GM19023 (cell line): ENCODE data around the gene GINS1.

Experiments
- ATAC-seq: cut with Tn5 transposase; IDR thresholded peaks from one replicate; pipeline ENCODE4 v1.9.1; 2021; ENCODE audit warnings: mild to moderate bottlenecking, moderate library complexity; ENCODE audit not compliant: unreplicated experiment

Gene GINS1

GRCh38 chr20:25491446-25492038 lies 84.1 kb downstream of the GINS1 start:
- no peak for ATAC-seq

DNA sequence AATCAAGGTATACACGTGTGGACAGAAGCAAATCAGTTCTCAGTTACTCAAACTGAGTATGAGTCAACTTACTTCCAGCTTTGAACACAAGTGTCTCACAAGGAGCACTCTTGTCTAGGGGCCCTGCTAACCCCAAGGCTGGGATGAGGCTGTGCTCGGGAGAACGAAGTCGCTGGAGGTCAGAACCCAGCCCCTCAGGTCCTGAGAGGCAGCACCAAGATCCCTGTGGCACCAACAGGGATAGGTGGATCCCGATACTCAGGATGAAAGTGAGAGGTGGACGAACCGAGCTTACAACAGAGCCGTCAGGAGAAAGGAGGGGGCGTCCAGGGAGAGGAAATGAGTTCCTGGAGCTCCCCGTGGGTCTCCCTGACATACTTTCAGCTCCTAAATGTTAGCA lies 85.7 kb downstream of the GINS1 start:
- no peak for ATAC-seq

GRCh38 chr20:25493748-25494505 lies 86.5 kb downstream of the GINS1 start:
- no peak for ATAC-seq

- no peak for ATAC-seq
These were observed 87.2 kb downstream of the GINS1 start for GRCh38 chr20:25494506-25495188.

- ATAC-seq: no peak
These were observed 87.8 kb downstream of the GINS1 start for GRCh38 chr20:25495189-25495824.

GRCh38 chr20:25496165-25496967 lies 88.9 kb downstream of the GINS1 start:
- ATAC-seq: no peak

- no peak for ATAC-seq
These were observed 89.5 kb downstream of the GINS1 start for GRCh38 chr20:25496968-25497401.

DNA sequence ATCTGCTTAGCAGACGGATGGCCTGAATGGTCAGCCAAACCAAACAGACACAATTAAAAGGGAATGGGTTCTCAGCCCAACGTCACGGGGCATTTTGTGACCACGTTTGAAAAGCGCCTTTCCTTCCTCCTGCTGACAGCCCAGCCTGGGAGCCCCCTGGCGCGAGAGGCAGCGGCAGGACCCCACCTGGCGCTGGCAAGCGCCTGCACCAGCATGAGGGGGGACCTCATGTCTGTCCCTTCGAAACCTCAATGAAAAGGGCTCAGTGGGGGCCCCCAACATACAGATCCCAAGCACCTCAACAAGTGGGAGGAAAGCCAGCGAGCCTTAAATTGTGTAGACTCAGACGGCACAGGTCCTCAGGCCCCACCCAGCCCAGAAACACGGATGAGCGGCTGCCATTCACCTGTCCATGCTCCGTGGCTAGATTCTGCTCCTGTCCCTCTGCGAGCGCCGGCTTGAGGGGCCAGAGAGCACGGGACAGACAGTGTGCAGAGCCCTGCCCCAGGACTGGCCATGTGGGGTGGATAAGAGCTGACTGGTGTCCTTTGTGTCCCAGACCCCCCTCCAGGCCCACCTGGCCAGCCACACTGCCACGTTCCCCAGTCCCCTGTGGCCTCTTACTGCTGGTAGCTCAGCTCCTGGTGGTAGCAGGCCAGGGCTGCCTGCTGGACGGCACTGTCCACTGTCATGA lies 90.3 kb downstream of the GINS1 start:
- no peak for ATAC-seq
